HG02571 (cell line): ENCODE results near the gene MAST3.

ENCODE experiments used
- ATAC-seq: cut with Tn5 transposase; IDR thresholded peaks from one replicate; pipeline ENCODE4 v1.9.1; 2021; ENCODE audit warnings: mild to moderate bottlenecking, moderate library complexity; ENCODE audit not compliant: unreplicated experiment

Gene MAST3

DNA sequence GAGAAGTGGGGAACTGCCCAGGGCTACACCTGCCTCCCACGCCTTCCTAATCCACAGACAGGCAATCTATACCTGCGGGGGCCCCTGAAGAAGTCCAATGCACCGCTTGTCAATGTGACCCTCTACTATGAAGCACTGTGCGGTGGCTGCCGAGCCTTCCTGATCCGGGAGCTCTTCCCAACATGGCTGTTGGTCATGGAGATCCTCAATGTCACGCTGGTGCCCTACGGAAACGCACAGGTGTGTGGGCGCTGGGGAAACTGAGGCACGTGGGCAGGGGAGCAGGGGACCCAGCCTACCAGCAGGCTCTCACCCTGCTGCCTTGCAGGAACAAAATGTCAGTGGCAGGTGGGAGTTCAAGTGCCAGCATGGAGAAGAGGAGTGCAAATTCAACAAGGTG lies 77.4 kb downstream of the MAST3 start:
- no peak for ATAC-seq

DNA sequence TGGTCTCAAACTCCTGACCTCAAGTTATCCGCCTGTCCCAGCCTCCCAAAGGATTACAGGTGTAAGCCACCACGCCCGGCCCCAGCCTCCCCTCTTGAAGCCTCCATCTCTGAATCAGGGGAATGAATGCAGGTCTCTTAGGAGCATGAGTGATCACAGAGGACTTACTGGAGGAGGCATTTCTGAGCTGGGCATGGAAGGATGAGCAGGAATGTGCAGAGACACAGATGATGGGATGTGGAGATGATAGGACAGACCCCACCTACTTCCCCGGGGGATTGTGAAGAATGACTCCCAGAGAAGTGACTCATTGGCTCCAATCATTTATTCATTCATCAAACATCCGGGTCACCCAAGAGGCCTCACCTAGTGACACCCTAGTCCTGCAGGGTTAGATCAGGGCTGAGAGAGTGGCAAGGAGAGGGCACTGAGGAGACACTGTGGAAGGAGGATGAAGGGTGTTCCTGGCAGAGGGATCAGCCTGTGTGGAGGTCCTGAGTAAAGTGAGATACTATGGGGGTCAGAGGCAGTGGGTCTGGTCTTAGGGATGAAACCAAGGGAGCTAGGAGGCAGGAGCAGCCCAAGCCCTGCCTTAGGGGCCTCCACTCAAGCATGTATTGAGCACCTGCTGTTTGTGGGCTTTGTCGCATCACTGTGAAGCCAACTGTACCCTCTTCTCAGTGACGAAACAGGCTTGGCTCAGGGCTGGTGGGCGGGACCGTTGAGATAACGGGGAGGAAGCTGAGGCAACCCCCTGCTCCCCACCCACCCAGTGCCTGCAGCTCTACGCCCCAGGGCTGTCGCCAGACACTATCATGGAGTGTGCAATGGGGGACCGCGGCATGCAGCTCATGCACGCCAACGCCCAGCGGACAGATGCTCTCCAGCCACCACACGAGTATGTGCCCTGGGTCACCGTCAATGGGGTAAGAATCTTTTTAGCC lies 79.1 kb downstream of the MAST3 start:
- ATAC-seq = no peak

- no peak for ATAC-seq
These were observed 82.4 kb downstream of the MAST3 start for GRCh38 chr19:18179957-18180356.

- ATAC-seq = no peak
These were observed 86.0 kb downstream of the MAST3 start for GRCh38 chr19:18183529-18183928.

GRCh38 chr19:18185538-18185937 lies 88.0 kb downstream of the MAST3 start:
- ATAC-seq = no peak

GRCh38 chr19:18190278-18190677 lies 92.7 kb downstream of the MAST3 start:
- no peak for ATAC-seq

- no peak for ATAC-seq
These were observed 94.1 kb downstream of the MAST3 start for GRCh38 chr19:18191640-18192062.

- peak; percentile 88 for ATAC-seq
These were observed 95.3 kb downstream of the MAST3 start, which contains the start of gene MPV17L2 for GRCh38 chr19:18192673-18193387. Gene MPV17L2 (plus strand): TSS chr19:18193218. CDS start chr19:18193282, 64 bp downstream.

DNA sequence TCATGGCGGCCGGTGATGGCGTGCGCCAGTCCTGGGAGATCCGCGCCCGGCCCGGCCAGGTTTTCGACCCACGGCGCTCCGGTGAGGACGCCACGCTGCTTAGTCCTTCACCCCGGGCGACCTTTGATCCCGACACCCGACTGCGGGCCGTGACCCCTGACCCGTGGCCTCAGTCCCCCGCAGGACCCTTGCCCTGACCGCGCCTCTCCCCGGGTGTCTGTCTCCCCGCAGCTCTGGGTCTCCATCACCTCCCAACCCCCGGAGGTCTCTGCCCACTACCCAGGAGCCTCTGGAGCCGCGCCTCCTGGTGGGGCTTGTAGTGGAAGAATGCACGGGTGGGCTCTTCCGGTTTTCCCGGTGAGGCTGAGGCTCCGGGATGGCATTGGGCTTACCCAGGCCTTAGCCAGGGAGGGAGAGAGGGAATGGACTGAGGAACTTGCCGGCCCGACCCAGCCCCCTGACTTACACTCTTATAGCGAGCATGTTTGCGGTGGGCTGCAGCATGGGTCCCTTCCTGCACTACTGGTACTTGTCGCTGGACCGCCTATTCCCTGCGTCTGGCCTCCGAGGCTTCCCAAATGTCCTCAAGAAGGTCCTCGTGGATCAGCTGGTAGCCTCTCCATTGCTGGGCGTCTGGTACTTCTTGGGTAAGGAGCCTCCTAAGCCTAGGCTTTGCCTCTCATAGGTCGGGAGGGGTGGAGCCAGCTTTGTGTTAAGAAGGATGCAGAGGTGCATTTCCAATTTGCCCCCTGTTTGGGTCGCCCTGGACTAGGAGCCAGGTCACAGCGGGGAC lies 96.0 kb downstream of the MAST3 start:
- ATAC-seq = peak; percentile 0

- no peak for ATAC-seq
These were observed 96.6 kb downstream of the MAST3 start for GRCh38 chr19:18194181-18194530.

DNA sequence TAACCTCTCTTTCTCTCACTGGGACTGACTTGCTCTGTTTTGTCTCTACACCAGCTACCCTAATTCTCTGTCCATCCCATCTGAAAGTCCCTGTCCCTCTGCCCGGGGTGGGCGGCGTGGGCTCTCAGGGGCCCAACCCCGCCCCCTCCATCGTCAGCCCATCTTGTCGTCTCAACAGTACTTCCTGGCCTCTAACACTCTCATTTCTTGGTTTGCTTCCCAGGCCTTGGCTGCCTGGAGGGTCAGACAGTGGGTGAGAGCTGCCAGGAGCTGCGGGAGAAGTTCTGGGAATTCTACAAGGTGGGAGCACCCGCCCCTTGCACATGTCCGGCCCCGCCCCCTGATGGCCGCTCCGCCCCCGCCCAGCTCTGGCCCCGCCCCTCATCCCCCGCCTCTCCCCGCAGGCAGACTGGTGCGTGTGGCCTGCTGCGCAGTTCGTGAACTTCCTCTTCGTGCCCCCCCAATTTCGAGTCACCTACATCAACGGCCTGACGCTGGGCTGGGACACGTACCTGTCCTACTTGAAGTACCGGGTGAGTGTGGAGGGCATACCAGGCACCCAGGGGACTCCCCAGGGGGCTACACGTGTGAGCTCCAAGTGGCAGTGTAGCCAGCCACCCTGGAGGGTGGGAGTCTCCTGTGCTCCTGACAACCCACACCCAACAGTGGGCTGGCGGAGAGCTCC lies 97.1 kb downstream of the MAST3 start:
- ATAC-seq = no peak

DNA sequence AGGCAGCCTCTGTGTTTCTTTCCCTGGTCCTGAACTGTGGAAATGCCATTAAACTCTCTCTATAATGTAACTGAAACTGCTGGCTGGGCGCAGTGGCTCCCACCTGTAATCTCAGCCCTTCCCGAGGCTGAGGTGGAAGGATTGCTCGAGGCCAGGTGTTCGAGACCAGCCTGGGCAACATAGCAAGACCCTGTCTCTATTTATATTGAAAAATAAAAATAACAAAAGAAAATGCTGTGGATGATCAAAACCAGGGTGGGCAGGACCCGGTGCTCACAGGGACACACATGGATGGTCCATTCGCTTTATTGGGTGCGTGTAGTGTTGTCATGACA lies 98.9 kb downstream of the MAST3 start:
- no peak for ATAC-seq

- ATAC-seq = no peak
These were observed 99.7 kb downstream of the MAST3 start for GRCh38 chr19:18197306-18197705.

- ATAC-seq = no peak
These were observed 100.4 kb downstream of the MAST3 start for GRCh38 chr19:18197941-18198340.

DNA sequence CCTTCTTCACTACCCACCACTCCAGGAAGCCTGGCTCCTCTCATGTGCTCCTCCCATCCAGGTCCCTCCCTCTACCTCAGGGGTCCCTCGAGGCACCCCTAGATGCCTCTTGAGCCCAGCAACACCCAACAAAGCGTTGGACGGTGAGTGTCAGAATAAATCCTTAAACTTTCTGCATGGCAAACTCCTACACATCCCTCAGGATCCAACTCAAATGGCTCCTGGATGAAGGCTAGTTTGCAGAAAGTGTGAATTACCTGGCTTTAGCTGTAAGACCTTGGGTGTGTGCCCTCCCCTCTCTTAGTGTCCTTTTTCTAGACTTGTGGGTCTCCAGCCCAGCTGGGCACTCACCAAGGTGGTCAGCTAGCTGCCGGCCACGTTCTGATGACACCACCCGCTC lies 100.8 kb downstream of the MAST3 start:
- no peak for ATAC-seq
